ENCODE results near the gene CDX1. TPM values are rescaled to one million over a fixed set of nuclear protein-coding genes. Genes with fewer than 3 reads are reported as not detected.
A peak's percentile ranks its signal among the peaks of the same experiment; 100 is the strongest.

Gene CDX1
- polyA plus RNA-seq, 3 donors, result not detected

DNA sequence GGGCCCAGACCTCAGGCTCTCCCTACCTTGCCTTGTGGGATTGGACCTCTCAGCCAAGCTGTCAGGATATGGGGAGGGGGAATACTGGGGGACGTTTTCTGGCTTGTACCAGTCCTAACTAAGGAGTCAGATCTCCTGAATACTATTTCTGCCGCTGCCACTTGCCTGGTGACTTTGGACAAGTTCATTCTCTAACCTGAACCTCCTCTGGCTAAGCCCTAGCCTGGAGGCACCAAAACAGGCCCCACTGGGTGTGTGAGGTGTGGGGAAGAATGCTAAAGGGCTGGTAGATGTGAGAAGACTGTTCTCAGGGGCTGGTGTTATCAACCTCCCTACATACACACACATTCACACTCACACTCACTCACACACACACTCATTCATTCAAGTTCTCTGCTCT lies 24.4 kb downstream of the CDX1 start:
- no peaks in the 10 kb centered on the region for H3K79me2 ChIP-seq (ENCODE audit: insufficient read depth, low read length)
- Mint-ChIP-seq H3K27me3 (ENCODE audit: low read depth in 3 of 3) (peaks cover 40 to 59% (median 58%) of the 10 kb centered on the region in 3 donors), H3K9me3 (peaks cover 0 to 3% (median 0%) of the 10 kb centered on the region in 7 donors), H3K36me3 (no peaks in the 10 kb centered on the region), H3K27ac (no peak overlapping the region), H3K4me3 (peak overlapping the region in 1 of 2 donors; percentile 67), H3K4me1 (peaks cover 18% of the 10 kb centered on the region)
- peaks cover 24 to 46% of the 10 kb centered on the region in 2 donors for H3K27me3 ChIP-seq (ENCODE audit: control insufficient read depth in 2 of 2, insufficient read depth in 2 of 2, low read length in 2 of 2)
- H3K27ac ChIP-seq (ENCODE audit: low read depth in 1 of 2, low read length in 2 of 2), result no peak overlapping the region
- H3K9ac ChIP-seq (ENCODE audit: insufficient read depth, low read length, poor library complexity, severe bottlenecking), result no peak overlapping the region
- intact Hi-C loops (cut with micrococcal nuclease), result no loop called here
- no peak for DNase-seq
- TF ChIP-seq CTCF (IDR thresholded peaks at IDR 0.05), result no peak
- no peak overlapping the region for H3K4me3 ChIP-seq (replicated peaks in 1 of 3; ENCODE audit: low read depth in 2 of 3, low read length in 3 of 3)
- H3K36me3 ChIP-seq (replicated peaks in 1 of 2; ENCODE audit: control insufficient read depth in 1 of 2, insufficient read depth in 2 of 2, low read length in 2 of 2), result no peaks in the 10 kb centered on the region
- no peaks in the 10 kb centered on the region for H4K20me1 ChIP-seq (ENCODE audit: insufficient read depth, low read length)
- WGBS (ENCODE audit: insufficient coverage), result 100% methylated on average over 1 of the region's 2 CpGs
- H3K9me3 ChIP-seq (replicated peaks in 1 of 2; ENCODE audit: control insufficient read depth in 1 of 2, insufficient read depth in 1 of 2, low read length in 2 of 2), result no peaks in the 10 kb centered on the region
- no peak overlapping the region for H3K4me2 ChIP-seq (replicated peaks; ENCODE audit: extremely low read depth, low read length, poor library complexity, severe bottlenecking)
- no peak overlapping the region for H2AFZ ChIP-seq (ENCODE audit: insufficient read depth, low read depth, low read length, poor library complexity, severe bottlenecking)
- H3K4me1 ChIP-seq (ENCODE audit: control insufficient read depth in 1 of 2, insufficient read depth in 2 of 2, low read length in 2 of 2), result peaks cover 9 to 10% of the 10 kb centered on the region in 2 donors

GRCh38 chr5:150192462-150192861 lies 25.9 kb downstream of the CDX1 start:
- H3K27me3 ChIP-seq (ENCODE audit: control insufficient read depth in 2 of 2, insufficient read depth in 2 of 2, low read length in 2 of 2), result peaks cover 24 to 46% of the 10 kb centered on the region in 2 donors
- H3K4me1 ChIP-seq (ENCODE audit: control insufficient read depth in 1 of 2, insufficient read depth in 2 of 2, low read length in 2 of 2), result no peaks in the 10 kb centered on the region
- TF ChIP-seq CTCF (IDR thresholded peaks at IDR 0.05), result no peak
- no peak overlapping the region for H3K4me2 ChIP-seq (replicated peaks; ENCODE audit: extremely low read depth, low read length, poor library complexity, severe bottlenecking)
- H3K36me3 Mint-ChIP-seq, result no peaks in the 10 kb centered on the region
- H2AFZ ChIP-seq (ENCODE audit: insufficient read depth, low read depth, low read length, poor library complexity, severe bottlenecking), result no peak overlapping the region
- 100% methylated on average over 2 of the region's 4 CpGs for WGBS (ENCODE audit: insufficient coverage)
- intact Hi-C loops (cut with micrococcal nuclease), result no loop called here
- H3K9ac ChIP-seq (ENCODE audit: insufficient read depth, low read length, poor library complexity, severe bottlenecking), result no peak overlapping the region
- H3K9me3 ChIP-seq (replicated peaks in 1 of 2; ENCODE audit: control insufficient read depth in 1 of 2, insufficient read depth in 1 of 2, low read length in 2 of 2), result no peaks in the 10 kb centered on the region
- peaks cover 0 to 3% (median 0%) of the 10 kb centered on the region in 7 donors for H3K9me3 Mint-ChIP-seq
- no peaks in the 10 kb centered on the region for H3K36me3 ChIP-seq (replicated peaks in 1 of 2; ENCODE audit: control insufficient read depth in 1 of 2, insufficient read depth in 2 of 2, low read length in 2 of 2)
- H4K20me1 ChIP-seq (ENCODE audit: insufficient read depth, low read length), result no peaks in the 10 kb centered on the region
- peaks cover 45 to 61% (median 55%) of the 10 kb centered on the region in 3 donors for H3K27me3 Mint-ChIP-seq (ENCODE audit: low read depth in 3 of 3)
- H3K4me1 Mint-ChIP-seq, result peaks cover 8% of the 10 kb centered on the region
- H3K4me3 Mint-ChIP-seq, result no peak overlapping the region
- H3K27ac ChIP-seq (ENCODE audit: low read depth in 1 of 2, low read length in 2 of 2), result no peak overlapping the region
- no peak overlapping the region for H3K4me3 ChIP-seq (replicated peaks in 1 of 3; ENCODE audit: low read depth in 2 of 3, low read length in 3 of 3)
- H3K79me2 ChIP-seq (ENCODE audit: insufficient read depth, low read length), result no peaks in the 10 kb centered on the region
- DNase-seq, result no peak
- peak overlapping the region in 1 of 7 donors; percentile 7 for H3K27ac Mint-ChIP-seq
